Left cardiac atrium (tissue), 4 donors: ENCODE results near the gene MEI1. TPM values are rescaled to one million over a fixed set of nuclear protein-coding genes. Genes with fewer than 3 reads are reported as not detected.

ENCODE experiments used
- ATAC-seq, 2 donors: fragments of 200-7000 bp; cut with Tn5 transposase; one replicate each; pipeline ENCODE4 v1.9.1; 2020; ENCODE audit warnings: mild to moderate bottlenecking in 2 of 2, moderate library complexity in 2 of 2
- DNase-seq: peaks from one replicate; pipeline ENCODE4 v3.0.0-alpha.2; 2020
- intact Hi-C, 2 donors: fragments of 100-400 bp; cut with DNase I; formaldehyde crosslinking; loops; one replicate each; pipeline versions ENCODE4 v1.14.1 to v1.15.1; 2022 to 2023
- total RNA-seq, 2 donors: library from RNA; stranded (reverse); fragmentation: NEBNext Ultra II Directional; extraction: Animal tissue kit (Norgen Biotek cat#: 25700); gene quantifications; one replicate each; pipeline ENCODE4 v1.2.1, GENCODE V29; 2021
- donor health status: DM: no; HTN: yes; CAD: no.
- donor health status: DM: no; HTN: yes; CAD: no; lungs with severe emphysema.
- donor health status: DM: yes; HTN: yes; CAD: no.
- donor health status: Dilated cardiomyopathy.

The MEI1 gene
- total RNA-seq, 2 donors from 2014 or later = 0.42 to 1.7 TPM

GRCh38 chr22:41772198-41772597 lies 72.9 kb downstream of the MEI1 start:
- no peak for ATAC-seq
- no peak for DNase-seq
- intact Hi-C loops = no loop called here

- DNase-seq (no peak), ATAC-seq (peak in 1 of 2 donors; percentile 65)
- intact Hi-C loops = no loop called here
Observed at GRCh38 chr22:41772645-41773044, 73.3 kb downstream of the MEI1 start.

- DNase-seq = no peak
- intact Hi-C loops = no loop called here
Observed at GRCh38 chr22:41775338-41775737, 76.0 kb downstream of the MEI1 start.

DNA sequence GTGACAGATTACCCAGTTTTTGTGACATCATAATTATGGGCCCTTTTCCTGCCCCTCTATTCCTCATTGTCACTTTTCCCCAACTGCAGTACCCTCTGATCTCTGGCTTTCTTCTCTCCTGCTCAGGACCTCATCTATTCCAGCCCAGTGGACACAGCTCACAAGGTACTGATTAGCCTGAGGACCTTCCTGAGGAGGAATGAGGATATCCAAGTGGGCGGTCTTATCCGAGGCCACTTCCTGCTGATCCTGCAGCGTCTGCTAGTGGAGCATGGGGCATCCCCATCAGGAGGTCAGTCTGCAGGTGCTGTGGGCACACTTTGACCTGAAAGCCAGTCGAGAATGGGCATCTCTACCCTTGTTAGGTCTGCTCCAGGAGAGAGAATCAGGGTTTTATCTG lies 76.7 kb downstream of the MEI1 start:
- DNase-seq = no peak
- ATAC-seq = no peak
- intact Hi-C loops = no loop called here

More at GRCh38 chr22:41775338-41775737, 76.0 kb downstream of the MEI1 start:
- no peak for ATAC-seq

DNA sequence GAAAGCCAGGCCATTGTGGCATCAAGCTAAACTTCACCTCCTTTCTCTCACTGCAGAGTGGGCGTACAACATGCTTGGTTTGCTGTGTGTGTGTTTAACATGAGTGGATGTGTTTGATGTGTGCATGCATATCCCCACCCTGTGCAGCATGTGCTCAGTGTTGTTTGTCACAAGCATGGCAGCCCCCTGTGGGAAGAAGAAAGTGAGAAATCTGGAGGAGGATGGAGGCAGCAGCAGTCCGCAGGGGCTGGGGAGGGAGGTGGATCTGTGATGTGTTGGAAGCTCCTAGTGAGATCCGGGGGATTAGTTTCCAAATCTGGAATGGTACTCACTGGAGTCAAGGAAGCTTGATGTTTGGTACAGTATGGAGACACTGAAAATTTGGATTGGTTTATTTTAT lies 77.1 kb downstream of the MEI1 start:
- DNase-seq (no peak), ATAC-seq (no peak)
- intact Hi-C loops = no loop called here

GRCh38 chr22:41777749-41778425 lies 78.6 kb downstream of the MEI1 start:
- intact Hi-C loops = no loop called here
- DNase-seq = no peak
- no peak for ATAC-seq

DNA sequence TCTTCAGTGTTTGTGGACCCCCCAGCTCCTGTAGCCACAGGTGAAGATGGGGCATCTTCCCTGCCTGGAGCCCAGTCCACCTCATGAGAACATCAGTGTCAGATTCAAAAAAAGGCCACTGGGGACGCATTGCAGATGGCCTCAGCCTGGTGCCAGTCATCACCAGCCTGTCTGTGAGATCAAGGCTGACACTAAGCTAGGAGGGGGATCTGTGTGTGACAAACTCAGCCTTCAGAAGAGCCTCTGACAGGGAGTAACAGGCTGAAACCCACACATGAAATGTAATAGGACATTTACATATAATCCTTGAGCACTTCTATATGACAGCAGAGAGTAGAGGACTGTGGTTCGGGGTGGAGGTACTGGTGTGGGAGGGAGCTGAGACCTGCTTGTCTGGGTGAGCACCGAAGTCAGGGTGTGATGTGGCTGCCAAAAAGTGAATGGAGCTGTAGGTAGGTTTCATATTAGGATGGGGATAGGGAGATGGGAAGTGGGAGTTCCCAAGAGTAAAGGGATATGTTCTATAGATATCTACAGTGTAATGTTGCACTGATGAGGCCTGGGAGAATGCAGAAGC lies 80.7 kb downstream of the MEI1 start:
- DNase-seq = no peak
- no peak for ATAC-seq
- intact Hi-C loops = no loop called here

DNA sequence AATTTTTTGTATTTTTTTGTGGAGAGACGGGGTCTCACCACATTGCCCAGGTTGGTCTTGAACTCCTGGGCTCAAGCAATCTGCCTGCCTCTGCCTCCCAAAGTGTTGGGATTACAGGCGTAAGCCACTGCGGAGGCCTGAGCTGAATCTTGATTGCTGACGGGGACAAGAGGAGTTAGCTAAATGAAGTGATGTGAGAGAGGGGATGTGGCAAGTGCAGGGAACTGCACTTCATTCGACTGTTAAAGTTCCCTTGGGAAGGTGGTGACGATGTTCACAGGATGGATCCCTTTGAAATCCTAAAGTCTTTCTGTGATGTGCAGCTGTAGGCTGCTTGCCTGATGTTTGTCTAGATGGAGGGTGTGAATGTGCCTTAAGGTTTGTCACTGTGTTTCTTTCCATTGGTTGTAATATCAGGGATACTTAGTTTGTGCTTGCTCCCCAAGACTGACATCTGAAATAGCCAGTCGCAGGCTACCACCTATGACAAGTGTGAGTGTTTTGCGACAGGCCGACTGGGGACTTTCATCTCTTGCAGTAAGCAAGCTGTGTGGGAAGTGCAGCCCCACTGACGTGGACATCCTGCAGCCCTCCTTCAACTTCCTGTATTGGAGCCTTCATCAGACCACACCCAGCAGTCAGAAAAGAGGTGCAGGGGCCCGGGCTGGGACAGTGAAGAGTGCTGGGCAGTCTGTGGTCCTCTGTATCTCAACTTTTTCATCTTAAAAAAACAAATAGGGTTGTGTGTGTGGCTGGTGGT lies 81.6 kb downstream of the MEI1 start:
- intact Hi-C loops = no loop called here
- ATAC-seq = peak; percentile 88 to 93

DNA sequence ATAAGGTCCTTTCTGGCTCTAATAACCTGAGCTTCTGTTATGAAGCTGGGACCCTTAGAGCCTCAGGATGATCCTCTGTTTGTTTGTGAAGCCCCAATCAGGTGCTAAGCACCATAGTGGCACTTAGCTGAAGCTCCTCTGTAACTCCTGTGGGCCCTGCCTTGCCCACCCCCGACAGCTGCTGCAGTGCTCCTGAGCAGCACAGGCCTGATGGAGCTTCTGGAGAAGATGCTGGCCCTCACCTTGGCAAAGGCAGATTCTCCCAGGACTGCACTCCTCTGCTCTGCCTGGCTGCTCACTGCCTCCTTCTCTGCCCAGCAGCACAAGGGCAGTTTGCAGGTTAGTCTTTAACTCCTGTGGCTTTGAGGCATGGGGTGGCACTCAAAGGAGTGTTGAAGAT lies 82.2 kb downstream of the MEI1 start:
- peak in 1 of 2 donors; percentile 10 for ATAC-seq
- intact Hi-C loops = no loop called here

More for the DNA sequence above, 81.6 kb downstream of the MEI1 start:
- DNase-seq = peak; percentile 67

DNA sequence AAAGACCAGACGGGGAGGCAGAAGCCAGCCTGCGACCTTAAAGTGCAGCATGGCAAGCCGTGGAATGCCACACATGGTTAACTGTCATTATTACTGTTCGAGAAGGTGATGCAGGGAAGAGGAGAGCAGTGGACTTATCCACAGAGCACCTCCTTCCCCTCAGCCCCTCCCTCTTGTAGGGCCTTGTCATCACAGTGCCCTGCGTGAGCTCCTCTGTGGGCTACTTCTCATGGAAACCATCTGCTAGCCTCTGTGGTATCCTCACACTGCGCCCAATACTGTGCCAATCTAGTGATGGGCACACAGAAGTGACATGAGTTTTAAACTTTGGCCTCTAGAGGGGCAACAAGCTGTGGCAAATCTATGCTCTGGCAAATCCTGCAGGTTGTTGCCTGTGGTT lies 83.0 kb downstream of the MEI1 start:
- no peak for DNase-seq
- ATAC-seq = no peak
- intact Hi-C loops = no loop called here

More for the DNA sequence above, 82.2 kb downstream of the MEI1 start:
- no peak for DNase-seq

DNA sequence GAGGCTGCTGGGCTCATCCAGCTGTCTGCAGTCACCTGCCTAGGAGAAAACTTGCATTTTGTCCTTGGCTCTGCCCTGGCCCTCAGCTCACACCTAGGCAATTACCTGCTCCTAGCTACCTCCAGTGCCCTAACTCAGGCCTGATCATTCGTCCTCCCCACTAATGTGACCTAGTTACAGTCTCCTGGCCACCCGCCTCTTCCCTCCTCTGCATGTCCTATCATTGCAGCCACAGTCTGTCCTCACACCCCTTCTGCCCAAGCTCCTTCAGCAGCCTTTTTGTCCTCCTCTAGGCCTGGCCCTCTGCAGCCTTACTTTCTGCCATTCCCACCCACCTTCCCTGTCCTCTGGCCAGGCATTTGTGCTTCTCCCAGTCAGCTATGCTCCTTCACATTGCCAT lies 83.4 kb downstream of the MEI1 start:
- no peak for DNase-seq
- intact Hi-C loops = no loop called here
- no peak for ATAC-seq

GRCh38 chr22:41787331-41787730 lies 88.0 kb downstream of the MEI1 start:
- no peak for DNase-seq
- no peak for ATAC-seq
- intact Hi-C loops = no loop called here

- no peak for ATAC-seq
- intact Hi-C loops = no loop called here
- no peak for DNase-seq
Observed at GRCh38 chr22:41793871-41794270, 94.6 kb downstream of the MEI1 start.

GRCh38 chr22:41798736-41799135 lies 99.4 kb downstream of the MEI1 start:
- intact Hi-C loops = no loop called here
- ATAC-seq (no peak), DNase-seq (no peak)

DNA sequence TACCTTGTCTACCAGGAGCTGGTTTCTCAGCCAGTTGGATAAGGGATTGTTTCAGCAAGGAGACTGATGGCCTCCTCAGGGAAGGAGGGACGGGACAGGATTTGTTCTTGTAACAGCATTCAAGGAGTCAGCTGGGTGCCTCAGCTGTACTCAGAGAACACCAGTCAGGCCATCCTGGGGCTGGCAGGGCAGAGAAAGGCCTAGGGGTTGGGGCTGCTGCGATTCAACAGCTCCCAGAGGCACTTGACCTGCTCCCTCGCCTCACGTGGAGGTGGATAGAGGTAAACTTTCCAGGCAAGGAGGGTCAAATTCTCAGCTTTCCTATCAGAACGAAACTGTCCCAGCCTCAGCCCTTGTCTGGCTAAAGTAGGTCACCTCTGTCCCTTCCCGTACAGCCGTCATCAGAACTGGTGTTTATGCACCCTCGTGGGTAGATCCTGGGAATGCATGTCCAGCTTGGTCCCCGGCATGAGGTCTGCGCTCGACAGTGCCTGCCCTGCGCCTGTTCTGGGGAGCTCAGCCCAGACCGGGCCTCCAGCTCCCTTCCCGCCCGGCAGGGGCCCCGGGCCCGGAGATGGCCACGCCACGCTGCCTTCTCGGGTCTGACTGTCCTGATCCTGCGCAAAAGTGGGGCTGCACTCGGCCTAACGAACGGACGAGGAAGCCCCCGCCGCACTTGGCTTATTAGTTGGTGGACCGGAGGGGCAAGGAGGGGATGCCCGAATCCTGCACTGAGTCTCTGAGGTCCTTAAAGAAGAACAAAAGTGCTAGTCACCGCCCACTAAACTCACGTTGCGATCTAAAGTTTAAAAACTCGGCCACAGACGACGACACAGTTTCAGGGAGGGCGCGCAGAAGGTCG lies 100.4 kb downstream of the MEI1 start:
- ATAC-seq = peak; percentile 56 to 64
- intact Hi-C loops = loop anchor here in 1 of 2 donors (10.0 kb wide), 1 partner anchor 95 kb away; no protein-coding TSS in a partner anchor
- DNase-seq = peak; percentile 52

GRCh38 chr22:41800348-41801146 lies 101.2 kb downstream of the MEI1 start, which contains the start of gene CCDC134:
Gene CCDC134, plus strand, starts transcription at chr22:41800679. Its CDS starts 8,212 bp downstream, at chr22:41808891.
- peak; percentile 93 for DNase-seq
- peak; percentile 99 for ATAC-seq
- intact Hi-C loops = loop anchor here in 1 of 2 donors (10.0 kb wide), 1 partner anchor 96 kb away; no protein-coding TSS in a partner anchor

- DNase-seq (no peak), ATAC-seq (no peak)
- intact Hi-C loops = loop anchor here in 1 of 2 donors (10.0 kb wide), 1 partner anchor 96 kb away; no protein-coding TSS in a partner anchor
Observed at GRCh38 chr22:41801147-41801819, 102.0 kb downstream of the MEI1 start.

GRCh38 chr22:41801886-41802285 lies 102.6 kb downstream of the MEI1 start:
- DNase-seq = no peak
- intact Hi-C loops = loop anchor here in 1 of 2 donors (10.0 kb wide), 1 partner anchor 97 kb away; no protein-coding TSS in a partner anchor
- no peak for ATAC-seq
